NOMO-1 treated with dmso at 0.1 percent for 144 hours (cell line): ENCODE results near the gene DGKB.

Experiments
- DNase-seq: peaks from one replicate; lab custom pipeline; 2025; ENCODE audit not compliant: unreplicated experiment; lab: John Stamatoyannopoulos, UW

DGKB gene

GRCh38 chr7:14825912-14826311 is 76.6 kb downstream of the DGKB start:
- DNase-seq = no peak

GRCh38 chr7:14822481-14822854 is 80.1 kb downstream of the DGKB start:
- no peak for DNase-seq

GRCh38 chr7:14821757-14822480 is 80.6 kb downstream of the DGKB start:
- DNase-seq = no peak

GRCh38 chr7:14818871-14819270 is 83.7 kb downstream of the DGKB start:
- no peak for DNase-seq

GRCh38 chr7:14817829-14818614 is 84.5 kb downstream of the DGKB start:
- no peak for DNase-seq

- DNase-seq = no peak
These were observed 95.0 kb downstream of the DGKB start for GRCh38 chr7:14807507-14807906.

GRCh38 chr7:14806891-14807290 is 95.7 kb downstream of the DGKB start:
- DNase-seq = no peak

GRCh38 chr7:14805105-14805719 is 97.3 kb downstream of the DGKB start:
- DNase-seq = no peak

- no peak for DNase-seq
These were observed 101.9 kb downstream of the DGKB start for GRCh38 chr7:14800664-14801063.

- DNase-seq = no peak
These were observed 109.4 kb downstream of the DGKB start for GRCh38 chr7:14793151-14793550.

- no peak for DNase-seq
These were observed 115.0 kb downstream of the DGKB start for GRCh38 chr7:14787551-14787950.

- no peak for DNase-seq
These were observed 116.1 kb downstream of the DGKB start for GRCh38 chr7:14786314-14786895.

- no peak for DNase-seq
These were observed 124.7 kb downstream of the DGKB start for GRCh38 chr7:14777806-14778205.

- DNase-seq = no peak
These were observed 126.3 kb downstream of the DGKB start for GRCh38 chr7:14776266-14776665.

- DNase-seq = no peak
These were observed 128.8 kb downstream of the DGKB start for GRCh38 chr7:14773729-14774271.

- DNase-seq = no peak
These were observed 131.9 kb downstream of the DGKB start for GRCh38 chr7:14770614-14771013.

GRCh38 chr7:14769261-14769660 is 133.3 kb downstream of the DGKB start:
- no peak for DNase-seq

- DNase-seq = no peak
These were observed 134.7 kb downstream of the DGKB start for GRCh38 chr7:14767716-14768425.

- DNase-seq = no peak
These were observed 135.8 kb downstream of the DGKB start for GRCh38 chr7:14766747-14767146.

GRCh38 chr7:14765731-14766130 is 136.8 kb downstream of the DGKB start:
- no peak for DNase-seq

GRCh38 chr7:14762561-14762960 is 140.0 kb downstream of the DGKB start:
- no peak for DNase-seq
